Esophagus (tissue), 2 donors: ENCODE measurements around the gene FAM156A. TPM values are rescaled to one million over a fixed set of nuclear protein-coding genes. Genes with fewer than 3 reads are reported as not detected.
A peak's percentile ranks its signal among the peaks of the same experiment; 100 is the strongest.
"Not testable (repeated sequence)": the region's sequence is repeated elsewhere in the genome, so short reads cannot be mapped to it uniquely, and the experiment has no call there.

Source experiments
- H3K27ac ChIP-seq, 2 donors: one replicate each; pipeline ENCODE4 v1.5.1; 2013; ENCODE audit warnings: low read depth in 2 of 2, mild to moderate bottlenecking in 2 of 2, inconsistent platforms in 1 of 2, low read length in 1 of 2, moderate library complexity in 1 of 2
- H3K27me3 ChIP-seq, 2 donors: one replicate each; pipeline ENCODE4 v1.6.1; 2013; ENCODE audit warnings: low read length in 2 of 2, control low read depth in 1 of 2, mild to moderate bottlenecking in 1 of 2; ENCODE audit not compliant: insufficient read depth in 2 of 2, control insufficient read depth in 1 of 2
- H3K36me3 ChIP-seq, 2 donors: one replicate each; pipeline ENCODE4 v1.6.1; 2013; ENCODE audit warnings: low read length in 1 of 2; ENCODE audit not compliant: control insufficient read depth in 2 of 2, insufficient read depth in 2 of 2
- H3K4me1 ChIP-seq, 2 donors: one replicate each; pipeline ENCODE4 v1.6.1; 2013; ENCODE audit warnings: low read length in 1 of 2; ENCODE audit not compliant: control insufficient read depth in 2 of 2, insufficient read depth in 2 of 2
- H3K4me3 ChIP-seq, 2 donors: one replicate each; pipeline ENCODE4 v1.5.1; 2013; ENCODE audit warnings: low read length in 2 of 2, mild to moderate bottlenecking in 2 of 2, low read depth in 1 of 2, moderate library complexity in 1 of 2
- H3K9me3 ChIP-seq, 2 donors: one replicate each; pipeline ENCODE4 v1.6.1; 2013; ENCODE audit warnings: mild to moderate bottlenecking in 2 of 2, low read depth in 1 of 2, low read length in 1 of 2, moderate library complexity in 1 of 2; ENCODE audit not compliant: control insufficient read depth in 2 of 2, insufficient read depth in 1 of 2
- WGBS, 2 donors: extraction: QIAGEN DNeasy Blood & Tissue Kit; methylation state at CpG; one replicate each; pipeline ENCODE4 v1.1.7; 2013; 5-methylcytosine and 5-hydroxymethylcytosine counted together
- polyA plus RNA-seq, 2 donors: library from polyadenylated mRNA; stranded (reverse); fragments of 200-250 nt; gene quantifications; one replicate each; pipeline ENCODE4 v1.2.3, GENCODE V29; 2013
- donor health status: healthy with polysubstance abuse.
- donor health status: Bipolar disorder and iron deficiency.

Gene FAM156A
- polyA plus RNA-seq, 2 donors: 9.0 to 11.6 TPM

DNA sequence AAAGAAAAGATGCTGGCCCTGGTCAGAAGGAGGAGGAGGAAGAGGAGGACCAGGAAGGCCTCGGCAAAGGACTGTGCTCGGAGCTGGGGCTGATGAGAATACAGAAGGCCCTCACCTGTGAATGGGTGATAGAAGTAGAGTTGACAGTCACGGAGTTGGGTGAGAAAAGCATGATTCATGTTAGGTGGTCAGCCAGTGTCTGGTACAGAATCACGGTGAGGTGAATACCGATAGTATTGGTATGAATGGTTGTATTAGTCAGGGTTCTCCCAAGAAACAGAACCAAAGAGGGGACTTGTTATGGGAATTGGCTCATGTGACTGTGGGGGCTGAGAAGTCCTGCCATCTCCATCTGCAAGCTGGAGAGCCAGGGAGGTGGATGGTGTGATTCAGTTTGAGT lies 32.5 kb upstream of the FAM156A start:
- Histone ChIP-seq H3K36me3 (no peaks in the 10 kb centered on the region), H3K4me1 (peaks cover 0 to 3% of the 10 kb centered on the region in 2 donors), H3K9me3 (no peaks in the 10 kb centered on the region), H3K27me3 (no peaks in the 10 kb centered on the region), H3K4me3 (no peak overlapping the region), H3K27ac (no peak overlapping the region)
- WGBS, 2 donors: 81 to 82% methylated on average over 5 of the region's 5 CpGs

DNA sequence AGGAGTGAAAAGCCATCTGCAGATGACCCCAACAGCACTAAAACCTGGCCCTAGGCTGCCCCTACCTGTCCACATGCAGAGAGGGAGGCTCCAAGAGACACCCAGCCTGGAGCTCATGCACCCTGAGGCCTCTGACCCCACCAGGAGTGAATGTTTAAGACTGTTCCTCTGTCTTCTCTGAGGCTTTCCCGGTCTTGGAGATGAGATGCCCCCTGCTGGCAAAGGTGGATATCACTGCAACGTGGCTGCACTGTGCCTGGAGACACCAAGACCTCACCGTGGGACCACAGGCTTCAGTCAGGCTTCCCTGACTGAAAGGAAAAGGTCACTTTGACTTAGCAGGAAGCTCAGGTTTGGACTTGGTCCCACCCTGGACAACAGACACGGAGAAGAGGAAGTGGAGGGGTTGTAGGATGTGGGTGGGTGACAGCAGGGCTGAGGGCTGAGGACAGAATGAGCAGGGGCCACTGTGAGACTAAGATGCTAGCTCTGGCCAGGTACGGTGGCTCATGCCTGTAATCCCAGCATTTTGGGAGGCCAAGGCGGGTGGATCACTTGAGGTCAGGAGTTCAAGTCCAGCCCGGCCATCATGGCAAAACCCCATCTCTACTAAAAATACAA lies 31.8 kb upstream of the FAM156A start:
- WGBS, 2 donors: 34% methylated on average over 7 of the region's 7 CpGs
- H3K36me3 ChIP-seq, H3K4me3 ChIP-seq, H3K4me1 ChIP-seq, H3K9me3 ChIP-seq, H3K27me3 ChIP-seq: not testable (repeated sequence)
- H3K27ac ChIP-seq: peak overlapping the region in 1 of 2 donors; percentile 45

DNA sequence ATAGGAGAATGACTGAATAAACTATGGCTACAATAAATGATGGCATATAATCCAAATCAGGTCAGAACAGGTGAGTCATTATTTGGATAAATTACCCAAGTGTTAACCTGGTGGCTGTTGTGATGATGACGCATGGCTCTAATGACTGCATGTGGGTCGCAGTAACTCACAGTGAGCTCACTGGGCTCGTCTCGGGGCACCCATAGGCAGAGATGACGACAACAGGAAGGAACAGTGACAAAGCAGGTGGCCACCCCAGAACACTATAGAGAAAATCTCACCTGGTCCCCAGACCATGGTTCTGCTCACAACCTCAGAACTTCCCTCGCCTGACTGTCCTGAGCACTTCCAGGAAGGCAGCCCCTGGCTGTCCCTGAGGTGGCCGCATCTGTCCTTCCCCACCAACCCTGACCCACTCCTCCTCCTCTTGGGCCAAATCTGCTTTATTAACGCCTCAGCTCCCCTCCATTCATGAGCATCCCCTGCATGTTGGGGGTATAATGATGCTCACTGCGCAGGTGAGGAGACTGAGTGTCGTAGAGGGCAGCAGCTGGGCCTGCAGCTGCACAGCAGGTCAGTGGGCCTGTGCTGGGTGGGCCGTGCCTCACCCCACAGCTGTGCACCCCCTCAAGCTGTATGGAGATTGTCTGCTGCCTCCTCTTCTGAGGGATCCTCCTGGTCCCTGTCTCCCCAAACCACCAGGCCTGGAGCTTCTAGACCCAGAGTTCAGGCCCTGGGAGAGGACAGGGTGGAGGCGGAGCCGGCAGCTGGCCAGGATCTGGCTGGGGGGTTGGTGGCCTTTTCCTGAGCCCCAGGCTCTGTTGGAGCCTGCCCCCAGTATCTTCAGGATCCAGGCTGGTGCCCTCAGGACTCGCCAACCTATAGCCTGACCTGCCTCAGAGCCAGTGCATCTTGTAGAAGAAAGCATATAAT lies 30.9 kb upstream of the FAM156A start:
- no peaks in the 10 kb centered on the region for H3K36me3 ChIP-seq
- H3K27ac ChIP-seq: no peak overlapping the region
- H3K4me3 ChIP-seq: no peak overlapping the region
- H3K4me1 ChIP-seq: peaks cover 0 to 3% of the 10 kb centered on the region in 2 donors
- H3K27me3 ChIP-seq: peaks cover 0 to 2% of the 10 kb centered on the region in 2 donors
- 68 to 69% methylated on average over 14 of the region's 14 CpGs for WGBS, 2 donors
- no peaks in the 10 kb centered on the region for H3K9me3 ChIP-seq

DNA sequence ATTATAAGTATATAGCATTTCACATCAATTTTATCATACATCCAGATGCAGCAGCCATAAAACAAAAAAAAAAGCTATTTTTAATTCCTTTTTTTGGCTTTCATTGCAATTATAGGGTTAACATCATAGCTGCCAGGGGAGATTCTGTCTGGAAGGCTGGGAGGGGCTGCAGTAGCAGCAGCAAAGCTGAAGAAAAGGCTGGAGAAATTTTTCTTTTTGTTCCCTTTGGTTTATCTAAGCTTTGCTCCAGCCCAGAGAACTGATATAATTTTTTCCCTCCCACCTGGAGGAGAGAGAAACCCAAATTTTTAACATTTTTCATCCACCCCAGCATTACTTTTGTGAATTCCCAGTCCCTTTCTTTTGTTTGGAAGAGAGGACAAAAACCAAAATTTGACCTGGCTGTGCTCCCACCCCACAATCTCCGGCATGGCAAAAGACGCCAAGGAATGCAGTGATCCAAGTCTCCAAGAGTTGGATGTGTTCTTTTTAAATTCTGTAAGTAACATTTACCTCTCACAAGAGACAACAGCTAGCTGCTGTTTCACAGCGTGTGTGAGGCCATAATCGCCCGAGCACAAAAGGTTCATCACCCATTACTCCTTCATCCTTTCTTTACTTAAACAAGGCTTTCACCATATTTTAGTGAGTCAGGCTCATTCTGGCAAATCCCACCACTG lies 25.1 kb upstream of the FAM156A start:
- peaks cover 0 to 9% of the 10 kb centered on the region in 2 donors for H3K27me3 ChIP-seq
- H3K4me3 ChIP-seq: no peak overlapping the region
- H3K4me1 ChIP-seq: no peaks in the 10 kb centered on the region
- H3K27ac ChIP-seq: peak overlapping the region in 1 of 2 donors; percentile 15
- no peaks in the 10 kb centered on the region for H3K36me3 ChIP-seq
- H3K9me3 ChIP-seq: no peaks in the 10 kb centered on the region
- WGBS, 2 donors: 19 to 60% methylated on average over 5 of the region's 5 CpGs

DNA sequence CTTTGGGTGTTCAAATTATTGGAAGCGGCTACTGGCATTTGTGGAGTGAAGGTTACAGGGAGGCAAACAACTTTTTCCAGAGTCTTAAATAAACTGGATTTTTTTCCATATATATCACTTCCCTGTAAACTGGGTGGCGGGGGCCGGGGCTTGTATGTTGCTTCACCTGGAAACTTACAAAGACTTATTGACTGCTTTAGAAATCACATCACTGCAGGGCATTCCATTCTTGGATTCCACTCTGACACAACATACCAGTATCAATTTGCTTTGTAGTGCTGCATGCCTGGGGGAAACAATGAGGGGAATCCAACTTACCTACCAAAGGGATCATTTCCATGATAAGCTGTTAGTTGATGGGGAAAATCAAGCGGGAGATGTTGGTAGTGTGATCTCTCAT lies 21.7 kb upstream of the FAM156A start:
- 77 to 79% methylated on average over 4 of the region's 4 CpGs for WGBS, 2 donors
- H3K27ac ChIP-seq: no peak overlapping the region
- no peaks in the 10 kb centered on the region for H3K9me3 ChIP-seq
- no peaks in the 10 kb centered on the region for H3K36me3 ChIP-seq
- peaks cover 0 to 12% of the 10 kb centered on the region in 2 donors for H3K27me3 ChIP-seq
- no peaks in the 10 kb centered on the region for H3K4me1 ChIP-seq
- no peak overlapping the region for H3K4me3 ChIP-seq

DNA sequence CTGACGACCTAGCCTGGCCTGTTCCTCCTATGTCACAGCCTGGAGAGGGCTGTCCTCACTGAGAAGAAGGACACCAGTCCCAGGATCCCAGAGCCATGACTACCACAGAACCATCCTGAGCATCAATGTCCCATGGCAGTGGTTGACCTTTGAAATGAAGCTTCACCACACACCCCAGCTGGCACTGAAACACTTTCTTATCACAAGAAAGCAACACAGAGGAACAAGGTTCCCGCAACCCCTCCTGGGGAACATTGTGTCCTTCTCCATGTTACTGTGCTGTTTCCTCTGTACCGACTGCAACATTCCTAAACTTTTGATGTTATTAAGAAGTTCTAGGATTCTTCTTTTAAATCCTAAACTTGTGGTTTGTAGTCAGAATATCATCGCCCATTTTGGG lies 21.2 kb upstream of the FAM156A start:
- H3K4me3 ChIP-seq: no peak overlapping the region
- H3K36me3 ChIP-seq: no peaks in the 10 kb centered on the region
- 53 to 83% methylated on average over 4 of the region's 4 CpGs for WGBS, 2 donors
- no peaks in the 10 kb centered on the region for H3K4me1 ChIP-seq
- no peaks in the 10 kb centered on the region for H3K9me3 ChIP-seq
- no peak overlapping the region for H3K27ac ChIP-seq
- peaks cover 0 to 12% of the 10 kb centered on the region in 2 donors for H3K27me3 ChIP-seq

DNA sequence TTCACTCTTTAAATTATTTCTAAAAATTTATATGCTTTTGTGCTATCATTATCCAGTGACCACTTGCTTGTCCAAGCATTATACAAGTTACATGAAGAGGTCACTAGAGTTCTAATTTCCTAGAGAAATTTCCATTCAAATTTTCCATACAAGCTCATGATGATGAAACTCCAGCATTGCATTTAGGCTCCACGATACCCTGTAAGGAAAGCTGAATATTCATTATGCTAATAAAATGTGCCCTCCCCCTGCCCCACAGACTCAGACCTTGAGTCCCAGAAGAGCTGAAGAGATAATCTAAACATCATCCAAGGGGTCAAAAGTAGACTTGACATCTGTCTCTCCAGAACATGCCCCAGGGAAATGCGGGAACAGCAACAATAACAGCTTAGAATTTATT lies 19.6 kb upstream of the FAM156A start:
- Histone ChIP-seq H3K9me3 (no peaks in the 10 kb centered on the region), H3K4me1 (no peaks in the 10 kb centered on the region), H3K4me3 (no peak overlapping the region), H3K36me3 (no peaks in the 10 kb centered on the region), H3K27ac (no peak overlapping the region), H3K27me3 (peaks cover 0 to 8% of the 10 kb centered on the region in 2 donors)
- 70 to 83% methylated on average over 2 of the region's 2 CpGs for WGBS, 2 donors

GRCh38 chrX:52975576-52975975 lies 17.3 kb upstream of the FAM156A start:
- H3K27ac ChIP-seq, H3K4me1 ChIP-seq, H3K27me3 ChIP-seq, H3K36me3 ChIP-seq, H3K4me3 ChIP-seq, H3K9me3 ChIP-seq: not testable (repeated sequence)
- 91 to 93% methylated on average over 11 of the region's 11 CpGs for WGBS, 2 donors

GRCh38 chrX:52974336-52974992 lies 16.1 kb upstream of the FAM156A start:
- not testable (repeated sequence) for H3K4me3 ChIP-seq, H3K9me3 ChIP-seq, H3K36me3 ChIP-seq, H3K27me3 ChIP-seq, H3K27ac ChIP-seq, H3K4me1 ChIP-seq
- WGBS, 2 donors: 57 to 60% methylated on average over 7 to 8 of the region's 8 CpGs
